Brain microvascular endothelial cell (primary cell): ENCODE data around the gene MYOG.

Experiments used
- DNase-seq: peaks from one replicate; pipeline ENCODE4 v3.0.0-alpha.2; 2020
- H3K27ac ChIP-seq: fragments of 250-450 bp; sonication (Bioruptor Pico); 2 replicates; pipeline ENCODE4 v1.5.1; 2020; ENCODE audit warnings: mild to moderate bottlenecking, moderate library complexity
- H3K27me3 ChIP-seq: fragments of 250-450 bp; sonication (Bioruptor Pico); replicated peaks from 2 replicates; pipeline ENCODE4 v1.5.1; 2020; ENCODE audit warnings: mild to moderate bottlenecking
- H3K36me3 ChIP-seq: fragments of 250-450 bp; sonication (Bioruptor Pico); replicated peaks from 2 replicates; pipeline ENCODE4 v1.5.1; 2020; ENCODE audit warnings: mild to moderate bottlenecking
- H3K4me3 ChIP-seq: 2 replicates; pipeline ENCODE4 v1.5.1; 2011; ENCODE audit warnings: low read depth, mild to moderate bottlenecking, control low read depth, low read length, moderate library complexity
- CTCF ChIP-seq: IDR thresholded peaks from 2 replicates; pipeline ENCODE4 v1.5.1; 2011; ENCODE audit warnings: low read depth, mild to moderate bottlenecking, moderate library complexity, low read length, control low read depth, inconsistent platforms; ENCODE audit errors: missing control alignments
- in situ Hi-C: cut with HindIII; loops from 2 replicates; pipeline ENCODE4 v1.10.0; 2017; ENCODE audit warnings: low sequenced_read_pairs, low pct_ligation_motif_present

The MYOG gene

DNA sequence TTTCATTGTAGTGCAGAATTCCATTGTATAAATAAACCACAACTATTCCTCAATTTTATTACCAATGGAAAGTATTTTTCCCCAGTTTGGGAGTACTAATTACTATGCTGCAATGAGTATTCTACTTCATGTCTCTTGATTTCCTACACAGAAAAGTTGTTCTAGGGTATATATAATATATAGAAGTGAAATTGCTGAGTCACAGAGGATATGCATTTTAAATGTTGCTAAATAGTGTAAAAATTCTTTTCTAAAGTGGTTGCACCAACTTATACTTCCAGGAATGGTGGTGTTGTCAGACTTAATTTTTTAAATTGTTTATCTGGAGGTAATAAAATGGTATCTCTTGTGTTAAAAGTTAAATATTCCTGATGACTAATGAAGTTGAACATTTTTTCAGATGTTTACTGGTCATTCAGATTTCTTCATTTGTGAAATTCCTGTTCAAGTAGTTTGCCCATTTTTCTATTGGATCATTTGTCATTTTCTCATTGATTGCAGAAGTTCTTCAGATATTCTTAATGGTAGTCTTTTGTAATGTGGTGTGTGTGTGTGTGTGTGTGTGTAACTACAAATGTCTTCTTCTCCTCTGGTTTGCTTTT, 19.1 kb upstream of the MYOG start:
- Histone ChIP-seq H3K36me3 (no peaks in the 10 kb centered on the region), H3K27ac (no peak overlapping the region), H3K4me3 (no peak overlapping the region), H3K27me3 (peaks cover 15% of the 10 kb centered on the region)
- DNase-seq: no peak
- in situ Hi-C loops: no loop called here
- TF ChIP-seq CTCF: no peak

GRCh38 chr1:203103829-203104495, 18.1 kb upstream of the MYOG start:
- no peak overlapping the region for H3K4me3 ChIP-seq
- H3K27me3 ChIP-seq: peaks cover 14% of the 10 kb centered on the region
- no peak overlapping the region for H3K27ac ChIP-seq
- no peak for TF ChIP-seq CTCF
- in situ Hi-C loops: no loop called here
- no peaks in the 10 kb centered on the region for H3K36me3 ChIP-seq
- DNase-seq: no peak

- H3K27ac ChIP-seq: no peak overlapping the region
- no peaks in the 10 kb centered on the region for H3K36me3 ChIP-seq
- no peak for TF ChIP-seq CTCF
- no peak overlapping the region for H3K4me3 ChIP-seq
- H3K27me3 ChIP-seq: peaks cover 10% of the 10 kb centered on the region
- DNase-seq: no peak
- in situ Hi-C loops: no loop called here
These were observed 17.4 kb upstream of the MYOG start for GRCh38 chr1:203103216-203103615.

DNA sequence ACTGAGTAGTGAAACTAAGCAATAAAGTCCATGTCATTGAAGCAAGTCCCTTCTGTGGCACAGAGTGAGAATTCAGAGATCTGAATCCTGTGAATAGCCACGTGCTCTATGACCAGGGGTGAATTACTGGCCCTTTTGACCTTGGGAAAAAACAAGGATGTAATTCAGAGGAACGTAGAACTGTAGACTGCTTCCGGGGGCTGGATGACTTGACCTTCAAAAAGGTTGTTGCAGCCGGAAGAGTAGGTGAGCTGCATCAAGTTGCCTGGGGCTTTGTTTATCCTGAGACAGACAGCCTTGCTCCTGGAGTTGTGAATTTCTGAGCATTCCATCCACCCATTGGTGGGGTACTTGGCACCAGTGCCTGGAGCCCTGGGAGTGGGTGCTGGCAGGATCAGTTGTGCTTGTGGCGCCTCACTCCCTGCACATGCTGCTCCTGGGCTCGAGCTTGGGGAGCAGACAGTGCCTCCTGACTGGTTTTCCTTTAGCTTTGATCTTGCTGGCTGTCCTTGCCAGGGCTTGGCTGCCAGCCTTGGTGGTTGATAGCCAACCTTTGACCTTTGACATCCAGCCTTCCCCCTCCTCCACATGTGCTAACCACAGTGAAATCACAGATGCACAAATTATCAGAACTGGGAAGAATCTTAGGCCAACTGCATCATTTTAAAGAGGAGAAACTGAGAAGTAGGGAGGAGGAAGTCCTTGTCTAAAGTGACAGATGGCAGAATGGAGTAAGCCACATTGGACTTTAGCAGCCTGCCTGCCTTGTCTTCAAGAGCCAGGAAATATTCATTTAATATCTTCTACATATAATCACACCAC, 16.2 kb upstream of the MYOG start:
- in situ Hi-C loops: no loop called here
- no peak overlapping the region for H3K4me3 ChIP-seq
- H3K27ac ChIP-seq: no peak overlapping the region
- H3K27me3 ChIP-seq: peaks cover 10% of the 10 kb centered on the region
- H3K36me3 ChIP-seq: no peaks in the 10 kb centered on the region
- no peak for DNase-seq
- TF ChIP-seq CTCF: no peak

DNA sequence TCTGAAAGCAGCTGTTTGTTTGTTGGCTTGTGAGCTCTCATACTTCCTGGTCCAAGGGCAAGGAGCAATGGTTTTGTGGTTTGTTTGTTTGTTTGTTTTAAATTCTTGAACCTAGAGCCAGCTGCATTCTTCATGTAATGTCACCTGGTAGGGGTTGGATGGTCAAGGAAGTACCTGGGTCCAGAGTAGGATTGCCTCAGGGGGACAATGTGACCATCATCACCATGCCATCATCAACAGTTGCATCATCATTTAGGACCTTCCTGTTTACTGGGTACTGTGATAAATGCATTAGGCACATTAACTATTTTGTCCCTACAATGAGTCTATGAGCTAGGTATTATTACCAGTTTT, 14.7 kb upstream of the MYOG start:
- H3K27me3 ChIP-seq: peaks cover 10% of the 10 kb centered on the region
- H3K4me3 ChIP-seq: no peak overlapping the region
- no peak for TF ChIP-seq CTCF

More for the DNA sequence above, 14.7 kb upstream of the MYOG start:
- in situ Hi-C loops: no loop called here
- no peaks in the 10 kb centered on the region for H3K36me3 ChIP-seq
- H3K27ac ChIP-seq: no peak overlapping the region
- DNase-seq: no peak
